Measurements from ENCODE around the gene TMEM259. TPM values are rescaled to one million over a fixed set of nuclear protein-coding genes. Genes with fewer than 3 reads are reported as not detected.

Gene TMEM259
- 165 and 187 TPM in 2 replicates for total RNA-seq

DNA sequence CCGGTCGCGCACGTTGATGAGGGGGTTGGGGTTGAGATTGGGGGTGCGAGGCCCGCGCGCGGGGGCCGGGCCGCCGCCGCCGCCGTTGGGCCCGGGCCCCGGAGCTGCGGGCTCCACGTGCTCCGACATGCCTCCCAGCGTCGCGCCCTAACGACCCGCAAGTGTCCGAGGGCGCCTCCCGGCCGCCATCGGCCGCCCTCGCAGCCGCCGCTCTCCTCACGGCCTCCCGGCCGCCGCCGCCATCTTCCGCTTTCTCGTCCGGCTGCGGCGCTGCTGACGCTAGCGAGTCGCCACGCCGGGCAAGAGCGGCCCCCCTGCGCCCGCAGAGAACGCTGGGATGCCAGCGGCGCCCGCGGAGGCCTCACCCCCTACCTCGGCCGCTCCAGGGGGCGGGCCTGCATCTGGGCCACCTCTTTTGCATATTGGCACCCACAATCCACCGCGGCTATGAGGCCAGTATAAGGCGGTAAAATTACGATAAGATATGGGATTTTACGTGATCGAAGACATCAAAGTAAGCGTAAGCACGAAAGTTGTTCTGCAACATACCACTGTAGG, at the start of gene TMEM259:
Gene TMEM259 (minus strand): TSS at position 256 of the 558 bp plus-strand sequence. CDS start 127 bp downstream, at position 129.

GRCh38 chr19:1066748-1067340, 45.9 kb upstream of the TMEM259 start, which contains the start of gene ARHGAP45:
Gene ARHGAP45, plus strand, starts transcription at chr19:1067167. Its CDS starts 239 bp downstream, at chr19:1067406.

GRCh38 chr19:1039646-1040475, 18.9 kb upstream of the TMEM259 start, which contains the start of gene ABCA7:
Gene ABCA7, plus strand, starts transcription at chr19:1040107. Its CDS starts 1,255 bp downstream, at chr19:1041362.

DNA sequence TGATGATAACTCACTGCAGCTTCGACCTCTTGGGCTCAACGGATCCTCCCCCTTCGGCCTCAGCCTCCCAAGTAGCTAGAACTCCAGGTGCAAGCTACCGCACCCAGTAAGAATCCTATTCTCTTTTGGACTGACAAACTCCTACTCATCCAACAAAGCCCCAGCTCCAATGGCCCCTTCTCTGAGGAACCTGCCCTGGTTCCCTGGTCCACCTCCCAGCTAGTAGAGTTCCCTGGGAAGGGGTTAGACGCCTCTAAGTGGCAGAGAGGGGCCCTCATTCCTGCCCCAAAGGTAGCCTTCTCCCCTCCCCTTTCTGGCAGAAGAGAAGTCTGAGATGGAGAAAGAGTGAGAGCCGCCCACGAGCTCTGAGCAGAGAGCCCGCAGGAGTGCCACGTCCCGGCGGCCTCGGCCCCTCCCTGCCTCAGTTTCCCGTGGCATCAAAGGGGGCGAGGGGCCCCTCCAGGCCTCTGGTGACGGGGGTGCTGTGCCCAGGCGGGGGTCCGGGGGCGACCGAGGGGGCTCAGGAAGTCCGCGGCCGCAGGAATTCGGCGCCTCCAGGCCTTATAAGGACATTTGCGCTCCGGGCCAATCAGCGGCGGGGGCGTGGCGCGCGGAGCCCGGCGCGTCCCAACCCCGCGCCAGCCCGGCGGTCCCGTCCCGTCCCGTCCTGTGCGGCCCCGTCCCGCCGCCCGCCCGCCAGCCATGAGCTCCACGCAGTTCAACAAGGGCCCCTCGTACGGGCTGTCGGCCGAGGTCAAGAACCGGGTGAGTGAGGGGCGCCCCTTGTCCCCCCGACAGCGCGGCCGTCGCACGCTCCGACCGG, 5.2 kb upstream of the TMEM259 start, which contains the start of gene CNN2:
Gene CNN2 (plus strand): TSS at position 649 of the 823 bp plus-strand sequence. CDS start 54 bp downstream, at position 703.

DNA sequence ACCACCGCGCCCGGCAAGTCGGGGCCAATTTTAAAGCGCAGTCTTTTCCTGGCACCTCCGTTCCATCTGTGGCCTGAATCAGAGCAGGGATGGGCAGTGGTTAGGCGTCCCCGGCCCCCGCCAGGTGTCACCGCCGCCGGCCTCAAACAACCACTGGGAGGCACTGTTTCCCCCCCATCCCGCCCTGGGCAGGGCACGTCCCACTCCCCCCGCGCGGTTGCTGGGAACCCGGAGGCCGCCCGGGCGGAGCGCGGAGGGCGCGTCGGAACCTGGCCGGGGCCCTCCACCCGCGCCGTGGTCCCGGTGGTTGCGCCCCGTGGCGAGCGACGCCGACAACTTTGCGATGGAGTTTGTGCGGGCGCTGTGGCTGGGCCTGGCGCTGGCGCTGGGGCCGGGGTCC, 20.8 kb downstream of the TMEM259 start, which contains the start of gene GRIN3B:
Gene GRIN3B (plus strand): TSS at position 325 of the 400 bp plus-strand sequence. CDS start 19 bp downstream, at position 344.

DNA sequence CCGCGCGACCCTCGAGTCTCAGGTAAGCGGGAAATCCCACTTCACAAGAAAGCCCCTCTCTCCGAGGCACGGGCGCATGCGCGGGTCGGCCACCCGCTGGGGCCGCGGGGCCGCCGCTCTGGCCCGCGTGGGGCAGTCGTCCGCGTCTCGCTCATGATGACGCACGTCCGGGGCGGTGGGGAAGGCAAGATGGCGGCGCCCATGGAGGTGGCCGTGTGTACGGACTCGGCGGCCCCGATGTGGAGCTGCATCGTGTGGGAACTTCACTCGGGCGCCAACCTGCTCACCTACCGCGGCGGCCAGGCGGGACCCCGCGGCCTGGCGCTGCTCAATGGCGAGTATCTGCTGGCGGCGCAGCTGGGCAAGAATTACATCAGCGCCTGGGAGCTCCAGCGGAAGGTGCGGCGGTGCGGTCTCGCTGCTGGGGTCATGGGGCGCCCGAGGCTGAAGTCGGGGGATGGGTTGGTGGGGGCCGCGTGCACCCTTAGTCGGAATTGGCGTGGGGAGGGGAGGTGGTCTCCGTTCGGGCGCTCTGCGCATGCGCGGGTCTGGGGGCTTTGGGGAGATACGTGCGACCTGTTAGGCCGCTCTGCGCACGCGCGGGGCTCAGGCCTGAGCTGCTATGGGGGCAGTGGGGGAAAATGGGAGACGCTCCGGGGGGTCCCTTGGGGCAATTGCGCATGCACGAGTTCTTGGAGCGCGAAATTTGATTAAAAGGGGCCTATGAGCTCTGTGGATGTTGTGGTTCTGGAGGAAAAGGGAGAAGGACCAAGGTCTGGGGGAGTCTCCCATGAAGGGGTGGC, 36.6 kb downstream of the TMEM259 start, which contains the start of gene WDR18:
Gene WDR18 (plus strand): TSS at position 181 of the 803 bp plus-strand sequence. CDS start 9 bp downstream, at position 190.

Other genes with a start within 250 kb of the TMEM259 start
- gene PTBP1, start 223.7 kb downstream of the TMEM259 start, total RNA-seq = 230 and 407 TPM in 2 replicates
- gene PLPPR3, start 199.2 kb downstream of the TMEM259 start, total RNA-seq = 1.5 and 4.7 TPM in 2 replicates
- not detected in 2 replicates for gene AZU1, start 193.3 kb downstream of the TMEM259 start, total RNA-seq
- not detected in 2 replicates for gene PRTN3, start 180.1 kb downstream of the TMEM259 start, total RNA-seq
- gene ELANE, start 168.8 kb downstream of the TMEM259 start, total RNA-seq = 0.63 TPM in 1 of 2 replicates, not detected in the other
- 0.81 and 7.0 TPM in 2 replicates for gene CFD, start 161.5 kb downstream of the TMEM259 start, total RNA-seq
- 63.2 and 66.3 TPM in 2 replicates for gene MED16, start 127.9 kb downstream of the TMEM259 start, total RNA-seq
- not detected in 2 replicates for gene RNU6-9, start 127.6 kb downstream of the TMEM259 start, total RNA-seq
- gene R3HDM4, start 107.9 kb downstream of the TMEM259 start, total RNA-seq = 45.5 and 61.0 TPM in 2 replicates
- gene KISS1R, start 103.8 kb downstream of the TMEM259 start, total RNA-seq = 0.13 TPM in 1 of 2 replicates, not detected in the other
- 22.1 and 24.1 TPM in 2 replicates for gene ARID3A, start 95.1 kb downstream of the TMEM259 start, total RNA-seq
- gene WDR18, start 36.8 kb downstream of the TMEM259 start, total RNA-seq = 91.8 and 108 TPM in 2 replicates
- gene GRIN3B, start 20.7 kb downstream of the TMEM259 start, total RNA-seq = 0.49 and 2.5 TPM in 2 replicates
- gene RNU6-2, start 399 bp upstream of the TMEM259 start, total RNA-seq = not detected in 2 replicates
- gene CNN2, start 5.5 kb upstream of the TMEM259 start, total RNA-seq = 407 and 539 TPM in 2 replicates
- gene ABCA7, start 19.0 kb upstream of the TMEM259 start, total RNA-seq = 25.1 and 37.0 TPM in 2 replicates
- 3.1 and 4.8 TPM in 2 replicates for gene ARHGAP45, start 46.0 kb upstream of the TMEM259 start, total RNA-seq
- 264 and 284 TPM in 2 replicates for gene POLR2E, start 74.3 kb upstream of the TMEM259 start, total RNA-seq
- gene GPX4, start 82.9 kb upstream of the TMEM259 start, total RNA-seq = 420 and 659 TPM in 2 replicates
- gene SBNO2, start 153.1 kb upstream of the TMEM259 start, total RNA-seq = 48.6 and 75.7 TPM in 2 replicates
- gene STK11, start 184.7 kb upstream of the TMEM259 start, total RNA-seq = 84.1 and 84.6 TPM in 2 replicates
- 5.1 and 6.1 TPM in 2 replicates for gene CBARP, start 216.9 kb upstream of the TMEM259 start, total RNA-seq
- 145 and 173 TPM in 2 replicates for gene ATP5F1D, start 220.6 kb upstream of the TMEM259 start, total RNA-seq
- gene MIDN, start 227.5 kb upstream of the TMEM259 start, total RNA-seq = 47.1 and 61.0 TPM in 2 replicates
- 119 and 190 TPM in 2 replicates for gene CIRBP, start 248.2 kb upstream of the TMEM259 start, total RNA-seq

All from mesangial cell (primary cell).